Activated CD8-positive, alpha-beta T cell treated with anti-CD3 and anti-CD28 coated beads for 36 hours (primary cell): Measurements from ENCODE around the gene VIPR2. TPM values are rescaled to one million over a fixed set of nuclear protein-coding genes. Genes with fewer than 3 reads are reported as not detected.

Experiments
- ATAC-seq: fragments of 200-7000 bp; cut with Tn5 transposase; one replicate; pipeline ENCODE4 v1.10.0; 2021; ENCODE audit warnings: mild to moderate bottlenecking, moderate library complexity
- CTCF ChIA-PET: fragments of 350-600 bp; sonication (Branson Sonifier 250); formaldehyde crosslinking; loops from one replicate; lab custom pipeline; 2021; ENCODE audit warnings: antibody characterized with exemption; lab: Charles Lee
- POLR2A ChIA-PET: fragments of 350-600 bp; sonication (Branson Sonifier 250); formaldehyde crosslinking; loops from one replicate; lab custom pipeline; 2021; ENCODE audit warnings: antibody characterized with exemption; lab: Charles Lee
- DNase-seq: peaks from one replicate; pipeline ENCODE4 v3.0.0-alpha.2; 2020
- H3K27ac Mint-ChIP-seq: one replicate; pipeline ENCODE4 v1.8.0; 2021; ENCODE audit warnings: mild to moderate bottlenecking, mixed read lengths
- H3K27me3 Mint-ChIP-seq: one replicate; pipeline ENCODE4 v1.8.0; 2021; ENCODE audit warnings: mixed read lengths
- H3K36me3 Mint-ChIP-seq: one replicate; pipeline ENCODE4 v1.8.0; 2021; ENCODE audit warnings: low read depth, mixed read lengths
- H3K4me1 Mint-ChIP-seq: one replicate; pipeline ENCODE4 v1.8.0; 2021; ENCODE audit warnings: low read depth, mixed read lengths
- H3K4me3 Mint-ChIP-seq: one replicate; pipeline ENCODE4 v1.8.0; 2021; ENCODE audit warnings: mild to moderate bottlenecking, moderate library complexity, mixed read lengths
- H3K9me3 Mint-ChIP-seq: one replicate; pipeline ENCODE4 v1.8.0; 2021; ENCODE audit warnings: mixed read lengths
- CTCF ChIP-seq: fragments of 200-600 bp; IDR thresholded peaks from one replicate; pipeline ENCODE4 v1.8.0; 2022; ENCODE audit warnings: antibody characterized with exemption, mild to moderate bottlenecking
- intact Hi-C: fragments of 100-400 bp; cut with micrococcal nuclease; formaldehyde crosslinking; loops from one replicate; pipeline ENCODE4 v1.10.0; 2022
- total RNA-seq, 2 experiments: library from RNA; stranded (reverse); gene quantifications; one replicate each; pipeline ENCODE4 v1.2.3, GENCODE V29; 2021

The VIPR2 gene
- total RNA-seq, 2 experiments from 2014 or later: 0.09 TPM; not detected in 1

GRCh38 chr7:159005618-159006017, 139.0 kb downstream of the VIPR2 start:
- Mint-ChIP-seq H3K27me3 (no peaks in the 10 kb centered on the region), H3K9me3 (no peaks in the 10 kb centered on the region), H3K27ac (no peak overlapping the region), H3K4me3 (no peak overlapping the region), H3K4me1 (peaks cover 12% of the 10 kb centered on the region), H3K36me3 (no peaks in the 10 kb centered on the region)
- POLR2A ChIA-PET: no interaction called here
- DNase-seq (no peak), ATAC-seq (no peak)
- no peak for TF ChIP-seq CTCF
- intact Hi-C loops: no loop called here
- CTCF ChIA-PET: no interaction called here

GRCh38 chr7:159004411-159004810, 140.3 kb downstream of the VIPR2 start:
- Mint-ChIP-seq H3K4me1 (peaks cover 12% of the 10 kb centered on the region), H3K27me3 (peaks cover 2% of the 10 kb centered on the region), H3K4me3 (no peak overlapping the region), H3K27ac (peak overlapping the region; percentile 67), H3K36me3 (no peaks in the 10 kb centered on the region), H3K9me3 (no peaks in the 10 kb centered on the region)
- intact Hi-C loops: no loop called here
- ChIA-PET POLR2A (interaction anchor here (1.0 kb wide), 1 partner anchor 21 kb away, joined by 4 read pairs; no protein-coding TSS in a partner anchor), CTCF (no interaction called here)
- no peak for TF ChIP-seq CTCF
- peak; percentile 50 for DNase-seq
- ATAC-seq: peak; percentile 80

GRCh38 chr7:159001811-159002210, 142.9 kb downstream of the VIPR2 start:
- TF ChIP-seq CTCF: no peak
- Mint-ChIP-seq H3K9me3 (no peaks in the 10 kb centered on the region), H3K4me1 (peaks cover 12% of the 10 kb centered on the region), H3K4me3 (no peak overlapping the region), H3K27me3 (peaks cover 4% of the 10 kb centered on the region), H3K36me3 (no peaks in the 10 kb centered on the region), H3K27ac (no peak overlapping the region)
- no peak for DNase-seq
- POLR2A ChIA-PET: no interaction called here
- no peak for ATAC-seq
- CTCF ChIA-PET: interaction anchor here (1.1 kb wide), 1 partner anchor 25 kb away, joined by 3 read pairs; no protein-coding TSS in a partner anchor
- intact Hi-C loops: no loop called here

GRCh38 chr7:159000859-159001435, 143.7 kb downstream of the VIPR2 start:
- DNase-seq (no peak), ATAC-seq (no peak)
- no peak for TF ChIP-seq CTCF
- Mint-ChIP-seq H3K4me3 (no peak overlapping the region), H3K27ac (no peak overlapping the region), H3K9me3 (no peaks in the 10 kb centered on the region), H3K4me1 (peaks cover 12% of the 10 kb centered on the region), H3K27me3 (peaks cover 4% of the 10 kb centered on the region), H3K36me3 (no peaks in the 10 kb centered on the region)
- CTCF ChIA-PET: interaction anchor here (1.1 kb wide), 1 partner anchor 24 kb away, joined by 3 read pairs; no protein-coding TSS in a partner anchor
- POLR2A ChIA-PET: no interaction called here
- intact Hi-C loops: no loop called here

GRCh38 chr7:159000070-159000469, 144.6 kb downstream of the VIPR2 start:
- ATAC-seq (no peak), DNase-seq (no peak)
- Mint-ChIP-seq H3K4me3 (no peak overlapping the region), H3K36me3 (no peaks in the 10 kb centered on the region), H3K27me3 (peaks cover 6% of the 10 kb centered on the region), H3K27ac (no peak overlapping the region), H3K9me3 (no peaks in the 10 kb centered on the region), H3K4me1 (peaks cover 12% of the 10 kb centered on the region)
- ChIA-PET CTCF (no interaction called here), POLR2A (no interaction called here)
- no peak for TF ChIP-seq CTCF
- intact Hi-C loops: no loop called here
